IPS-15b (cell line): ENCODE measurements around the gene COMMD8.

Experiments used
- H3K27me3 ChIP-seq: one replicate; pipeline ENCODE4 v1.6.1; 2013; ENCODE audit warnings: low read length; ENCODE audit not compliant: control insufficient read depth, insufficient read depth
- H3K36me3 ChIP-seq: one replicate; pipeline ENCODE4 v1.6.1; 2013; ENCODE audit warnings: low read length; ENCODE audit not compliant: control insufficient read depth, insufficient read depth
- H3K4me1 ChIP-seq: one replicate; pipeline ENCODE4 v1.6.1; 2013; ENCODE audit warnings: mild to moderate bottlenecking, low read length; ENCODE audit not compliant: control insufficient read depth, insufficient read depth
- H3K4me3 ChIP-seq: one replicate; pipeline ENCODE4 v1.5.1; 2013; ENCODE audit warnings: low read depth, low read length
- H3K9ac ChIP-seq: one replicate; pipeline ENCODE4 v1.6.1; 2013; ENCODE audit warnings: low read depth, mild to moderate bottlenecking, low read length
- H3K9me3 ChIP-seq: one replicate; pipeline ENCODE4 v1.6.1; 2013; ENCODE audit warnings: mild to moderate bottlenecking, low read length; ENCODE audit not compliant: control insufficient read depth, insufficient read depth

Gene COMMD8

DNA sequence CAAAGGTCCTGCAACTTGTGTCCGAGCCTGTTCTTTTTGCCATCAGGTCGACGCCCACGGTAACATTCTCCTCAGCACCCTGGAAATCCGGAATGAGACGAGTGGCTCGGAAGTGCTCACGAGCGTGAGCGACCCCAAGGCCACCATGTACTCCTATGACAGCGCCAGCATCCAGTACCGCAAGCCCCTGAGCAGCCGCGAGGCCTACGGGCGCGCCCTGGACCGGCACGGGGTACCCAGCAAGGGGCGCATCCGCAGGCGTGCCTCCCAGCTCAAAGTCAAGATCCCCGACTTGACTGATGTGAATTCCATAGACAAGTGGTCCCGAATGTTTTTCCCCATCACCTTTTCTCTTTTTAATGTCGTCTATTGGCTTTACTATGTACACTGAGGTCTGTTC lies 37.9 kb downstream of the COMMD8 start:
- no peak overlapping the region for H3K9ac ChIP-seq
- H3K4me1 ChIP-seq = no peaks in the 10 kb centered on the region
- no peaks in the 10 kb centered on the region for H3K9me3 ChIP-seq
- no peaks in the 10 kb centered on the region for H3K27me3 ChIP-seq
- H3K4me3 ChIP-seq = no peak overlapping the region
- H3K36me3 ChIP-seq = no peaks in the 10 kb centered on the region

DNA sequence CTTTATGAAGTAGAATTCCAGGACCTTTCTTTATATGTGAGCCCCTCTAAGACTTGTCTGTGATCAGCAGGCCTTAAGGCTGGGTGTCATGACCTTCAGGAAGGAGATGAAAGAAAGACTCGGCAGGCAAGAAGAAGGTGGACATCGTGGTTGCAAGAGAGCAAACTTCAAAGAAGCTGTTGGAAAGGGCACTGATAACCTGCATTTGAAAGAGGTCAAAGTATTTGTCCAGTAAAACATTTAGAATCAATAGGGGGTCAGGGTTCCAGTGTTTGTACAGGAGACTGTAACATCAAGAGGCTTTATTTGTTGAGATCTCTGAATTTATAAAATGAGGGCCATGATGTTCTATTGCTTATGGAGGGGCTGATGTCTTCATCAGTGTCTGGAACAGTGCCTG lies 44.2 kb downstream of the COMMD8 start:
- H3K9ac ChIP-seq = no peak overlapping the region
- peaks cover under 1% of the 10 kb centered on the region for H3K4me1 ChIP-seq
- H3K9me3 ChIP-seq = no peaks in the 10 kb centered on the region
- H3K36me3 ChIP-seq = no peaks in the 10 kb centered on the region
- no peak overlapping the region for H3K4me3 ChIP-seq
- H3K27me3 ChIP-seq = no peaks in the 10 kb centered on the region

DNA sequence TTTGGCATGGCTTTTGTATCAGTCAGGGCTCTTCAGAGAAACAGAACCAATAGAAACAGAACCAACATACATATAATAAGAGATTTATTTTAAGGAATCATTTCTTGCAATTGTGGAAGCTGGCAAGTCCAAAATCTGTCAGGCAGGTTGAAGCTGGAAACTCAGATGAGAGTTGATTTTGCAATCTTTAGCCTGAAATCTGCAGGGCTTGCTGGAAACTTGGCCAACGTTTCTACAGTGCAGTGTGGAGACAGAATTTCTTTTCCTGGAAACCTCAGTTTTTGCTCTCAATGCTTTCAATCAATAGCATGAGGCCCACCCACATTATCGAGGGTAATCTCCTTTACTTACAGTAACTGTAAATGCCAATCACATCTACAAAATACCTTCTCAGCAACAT lies 45.4 kb downstream of the COMMD8 start:
- Histone ChIP-seq H3K4me1 (peaks cover 8% of the 10 kb centered on the region), H3K9me3 (no peaks in the 10 kb centered on the region), H3K36me3 (no peaks in the 10 kb centered on the region), H3K27me3 (no peaks in the 10 kb centered on the region), H3K4me3 (no peak overlapping the region), H3K9ac (no peak overlapping the region)

DNA sequence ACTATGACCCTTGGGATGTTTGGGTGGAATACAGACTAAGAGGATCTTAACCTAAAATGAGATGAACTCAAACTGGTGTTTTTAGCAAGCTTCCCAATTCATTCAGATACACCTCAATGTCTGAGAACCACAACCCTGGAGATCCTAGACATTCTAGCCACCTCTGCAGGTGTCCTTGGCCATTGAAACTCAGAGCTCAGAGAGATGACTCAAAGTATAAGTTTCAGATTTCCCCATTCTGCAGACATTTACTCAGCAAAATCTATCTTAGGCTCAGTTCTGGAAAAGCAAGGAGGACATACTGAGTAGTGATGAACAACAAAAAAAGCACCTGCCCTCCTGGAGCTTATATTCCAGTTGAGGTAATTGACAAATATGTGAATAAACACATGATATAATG lies 47.8 kb downstream of the COMMD8 start:
- H3K27me3 ChIP-seq = no peaks in the 10 kb centered on the region
- peaks cover 8% of the 10 kb centered on the region for H3K4me1 ChIP-seq
- no peaks in the 10 kb centered on the region for H3K9me3 ChIP-seq
- H3K9ac ChIP-seq = no peak overlapping the region
- no peaks in the 10 kb centered on the region for H3K36me3 ChIP-seq
- H3K4me3 ChIP-seq = no peak overlapping the region

DNA sequence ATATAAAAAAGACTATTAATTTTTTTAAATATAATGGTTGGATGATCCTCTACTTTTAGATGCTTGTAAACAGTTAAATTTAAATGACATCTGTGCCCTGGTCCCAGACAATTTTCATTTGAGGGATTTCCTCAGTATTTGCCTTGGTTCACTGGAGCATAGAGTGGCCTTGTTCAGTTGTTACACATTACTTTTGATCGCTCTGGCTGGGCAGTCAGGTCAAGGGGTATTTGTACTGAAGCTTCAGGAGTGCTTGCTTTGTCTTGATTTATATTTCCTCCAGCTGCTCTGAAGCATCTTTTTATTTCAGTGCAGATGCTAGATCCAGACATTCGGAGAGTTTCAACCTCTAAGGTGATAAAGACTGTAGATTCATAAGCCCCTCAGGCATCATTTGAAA lies 50.0 kb downstream of the COMMD8 start:
- Histone ChIP-seq H3K9ac (no peak overlapping the region), H3K9me3 (no peaks in the 10 kb centered on the region), H3K27me3 (no peaks in the 10 kb centered on the region), H3K4me3 (no peak overlapping the region), H3K36me3 (no peaks in the 10 kb centered on the region), H3K4me1 (peaks cover 8% of the 10 kb centered on the region)

DNA sequence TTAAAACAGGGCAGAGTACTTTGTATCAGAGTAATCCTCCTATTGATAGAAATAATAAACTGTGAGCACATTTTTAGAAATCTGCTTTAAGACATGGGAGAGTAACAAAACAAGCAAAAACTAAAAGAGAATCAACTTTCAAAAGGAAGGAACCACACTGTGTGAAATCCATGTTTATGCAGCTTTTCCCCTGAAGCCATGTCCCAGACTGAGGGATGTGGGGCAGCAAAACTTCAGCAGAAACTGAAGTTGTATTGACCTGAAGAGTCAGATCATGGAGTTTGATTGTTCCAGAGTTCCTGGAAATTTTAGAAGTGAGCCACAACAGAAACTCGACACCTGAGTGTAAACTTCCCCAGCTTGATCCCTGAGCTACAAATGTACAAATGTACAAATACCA lies 53.2 kb downstream of the COMMD8 start:
- Histone ChIP-seq H3K9me3 (no peaks in the 10 kb centered on the region), H3K27me3 (no peaks in the 10 kb centered on the region), H3K4me1 (peaks cover 8% of the 10 kb centered on the region), H3K4me3 (no peak overlapping the region), H3K9ac (no peak overlapping the region), H3K36me3 (no peaks in the 10 kb centered on the region)

DNA sequence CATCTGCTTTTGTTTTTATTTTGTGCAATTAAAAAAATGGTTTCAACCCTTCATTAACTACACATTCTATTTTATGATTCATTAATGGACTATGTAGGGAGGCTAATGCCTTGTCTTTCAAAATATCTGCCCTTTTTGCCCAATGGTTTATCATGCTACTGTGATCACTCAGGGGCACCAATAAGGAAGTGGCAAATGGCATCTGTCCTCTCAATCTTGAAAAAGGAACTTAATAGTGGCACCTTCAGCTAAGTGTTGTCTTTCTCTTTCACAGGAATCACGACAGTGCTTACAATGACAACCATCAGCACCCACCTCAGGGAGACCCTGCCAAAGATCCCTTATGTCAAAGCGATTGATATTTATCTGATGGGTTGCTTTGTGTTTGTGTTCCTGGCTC lies 57.1 kb downstream of the COMMD8 start:
- no peak overlapping the region for H3K9ac ChIP-seq
- H3K9me3 ChIP-seq = no peaks in the 10 kb centered on the region
- H3K4me1 ChIP-seq = no peaks in the 10 kb centered on the region
- no peak overlapping the region for H3K4me3 ChIP-seq
- no peaks in the 10 kb centered on the region for H3K27me3 ChIP-seq
- no peaks in the 10 kb centered on the region for H3K36me3 ChIP-seq
